Endodermal cell (in vitro differentiated cells): ENCODE measurements around the gene ADAR. TPM values are rescaled to one million over a fixed set of nuclear protein-coding genes. Genes with fewer than 3 reads are reported as not detected.

Experiments used
- DNase-seq: peaks from one replicate; pipeline ENCODE4 v3.0.0-alpha.2; 2017
- H3K27ac ChIP-seq: 2 replicates; pipeline ENCODE4 v1.5.1; 2013; ENCODE audit warnings: mild to moderate bottlenecking, low read depth, low read length, moderate library complexity
- H3K27me3 ChIP-seq: 2 replicates; pipeline ENCODE4 v1.6.1; 2013; ENCODE audit warnings: mild to moderate bottlenecking, low read length, moderate library complexity; ENCODE audit not compliant: insufficient read depth, control insufficient read depth, poor library complexity, severe bottlenecking
- H3K36me3 ChIP-seq: 2 replicates; pipeline ENCODE4 v1.7.0; 2013; ENCODE audit warnings: mild to moderate bottlenecking, low read length, moderate library complexity; ENCODE audit not compliant: control insufficient read depth, insufficient read depth
- H3K4me1 ChIP-seq: one replicate; pipeline ENCODE4 v1.7.0; 2013; ENCODE audit warnings: low read length; ENCODE audit not compliant: control insufficient read depth, insufficient read depth
- H3K4me3 ChIP-seq: 2 replicates; pipeline ENCODE4 v1.5.1; 2013; ENCODE audit warnings: mild to moderate bottlenecking, low read length, moderate library complexity
- H3K9ac ChIP-seq: 2 replicates; pipeline ENCODE4 v1.6.1; 2013; ENCODE audit warnings: mild to moderate bottlenecking, low read length, moderate library complexity; ENCODE audit not compliant: poor library complexity, severe bottlenecking; ENCODE audit errors: extremely low read depth
- H3K9me3 ChIP-seq: 2 replicates; pipeline ENCODE4 v1.6.1; 2013; ENCODE audit warnings: mild to moderate bottlenecking, low read length, moderate library complexity; ENCODE audit not compliant: control insufficient read depth
- H3K27ac Mint-ChIP-seq: 2 replicates; pipeline ENCODE4 v1.8.0; 2020; ENCODE audit warnings: mixed read lengths
- H3K27me3 Mint-ChIP-seq: 2 replicates; pipeline ENCODE4 v1.8.0; 2021; ENCODE audit warnings: mild to moderate bottlenecking, mixed read lengths; ENCODE audit not compliant: insufficient read depth
- H3K36me3 Mint-ChIP-seq: 2 replicates; pipeline ENCODE4 v1.8.0; 2020; ENCODE audit warnings: low read depth, mixed read lengths
- H3K4me1 Mint-ChIP-seq: 2 replicates; pipeline ENCODE4 v1.8.0; 2020; ENCODE audit warnings: mixed read lengths
- H3K4me3 Mint-ChIP-seq: 2 replicates; pipeline ENCODE4 v1.8.0; 2020; ENCODE audit warnings: mild to moderate bottlenecking, moderate library complexity, mixed read lengths
- H3K9me3 Mint-ChIP-seq: 2 replicates; pipeline ENCODE4 v1.8.0; 2020; ENCODE audit warnings: mild to moderate bottlenecking, mixed read lengths
- CTCF ChIP-seq: fragments of 200-600 bp; sonication (generic); conservative IDR thresholded peaks from 2 replicates; pipeline ENCODE4 v1.5.0; 2021; ENCODE audit warnings: antibody characterized with exemption, mild to moderate bottlenecking
- WGBS, 2 experiments: methylation state at CpG; one replicate each; pipeline versions ENCODE4 v1.1.5 to v1.1.7; 2013; ENCODE audit warnings: missing lambda C conversion rate in 2 of 2, mixed read lengths in 1 of 2; ENCODE audit not compliant: insufficient coverage in 1 of 2, insufficient read length in 1 of 2; 5-methylcytosine and 5-hydroxymethylcytosine counted together
- total RNA-seq, 2 donors: library from RNA; stranded (reverse); fragmentation: NEBNext Ultra II Directional in 1 of 2; extraction: Animal tissue kit (Norgen Biotek cat#: 25700) in 1 of 2; gene quantifications; 2 replicates in 1 of 2; 3 replicates in 1 of 2; pipeline ENCODE4 v1.2.1, GENCODE V29; 2021

Gene ADAR
- total RNA-seq, 2 donors from 2014 or later: 148 to 166 TPM

- H3K4me3 Mint-ChIP-seq: no peak overlapping the region
- no peak for DNase-seq
Observed at GRCh38 chr1:154549202-154549770, 58.7 kb downstream of the ADAR start.

GRCh38 chr1:154548028-154548427 lies 60.0 kb downstream of the ADAR start:
- H3K9ac ChIP-seq: no peak overlapping the region
- Mint-ChIP-seq H3K27me3 (no peaks in the 10 kb centered on the region), H3K27ac (no peak overlapping the region), H3K4me1 (peaks cover 10% of the 10 kb centered on the region), H3K4me3 (no peak overlapping the region), H3K9me3 (no peaks in the 10 kb centered on the region), H3K36me3 (peaks cover 43% of the 10 kb centered on the region)
- no peak overlapping the region for H3K27ac ChIP-seq
- H3K4me3 ChIP-seq: no peak overlapping the region
- DNase-seq: no peak
- H3K9me3 ChIP-seq: no peaks in the 10 kb centered on the region
- H3K27me3 ChIP-seq: no peaks in the 10 kb centered on the region
- H3K4me1 ChIP-seq: no peaks in the 10 kb centered on the region
- 89% methylated on average over 1 of the region's 1 CpG; no CpG with 5 or more reads in 1 of the 2 experiments for WGBS, 2 experiments
- no peak for TF ChIP-seq CTCF
- H3K36me3 ChIP-seq: peaks cover 41% of the 10 kb centered on the region

More at GRCh38 chr1:154549202-154549770, 58.7 kb downstream of the ADAR start:
- Histone ChIP-seq H3K9me3 (no peaks in the 10 kb centered on the region), H3K27me3 (no peaks in the 10 kb centered on the region), H3K9ac (no peak overlapping the region), H3K4me3 (no peak overlapping the region), H3K4me1 (no peaks in the 10 kb centered on the region), H3K36me3 (peaks cover 54% of the 10 kb centered on the region), H3K27ac (no peak overlapping the region)
- no peak for TF ChIP-seq CTCF
- Mint-ChIP-seq H3K9me3 (no peaks in the 10 kb centered on the region), H3K4me1 (peaks cover 10% of the 10 kb centered on the region), H3K27ac (no peak overlapping the region), H3K27me3 (no peaks in the 10 kb centered on the region), H3K36me3 (peaks cover 55% of the 10 kb centered on the region)
- WGBS, 2 experiments: 86 to 99% methylated on average over 1 to 3 of the region's 3 CpGs

- no peak overlapping the region for H3K9ac ChIP-seq
- no peaks in the 10 kb centered on the region for H3K9me3 ChIP-seq
- 84 to 87% methylated on average over 5 to 11 of the region's 11 CpGs for WGBS, 2 experiments
- Mint-ChIP-seq H3K9me3 (no peaks in the 10 kb centered on the region), H3K4me1 (peaks cover 10% of the 10 kb centered on the region), H3K4me3 (no peak overlapping the region), H3K36me3 (peaks cover 35% of the 10 kb centered on the region), H3K27ac (peak overlapping the region; percentile 19), H3K27me3 (peaks cover under 1% of the 10 kb centered on the region)
- H3K36me3 ChIP-seq: peaks cover 33% of the 10 kb centered on the region
- H3K4me3 ChIP-seq: no peak overlapping the region
- no peak overlapping the region for H3K27ac ChIP-seq
- no peak for TF ChIP-seq CTCF
- H3K27me3 ChIP-seq: no peaks in the 10 kb centered on the region
- no peak for DNase-seq
- H3K4me1 ChIP-seq: no peaks in the 10 kb centered on the region
Observed at GRCh38 chr1:154547105-154547732, 60.8 kb downstream of the ADAR start.
